Parathyroid adenoma (tissue), 2 donors: ENCODE data around the gene FAM234B.

ENCODE experiments used
- H2AFZ ChIP-seq: fragments of 300-600 bp; sonication (generic); one replicate; pipeline ENCODE4 v1.7.0; 2017; ENCODE audit warnings: antibody characterized with exemption, mild to moderate bottlenecking
- H3K27ac ChIP-seq: fragments of 300-600 bp; sonication (generic); one replicate; pipeline ENCODE4 v1.7.0; 2017
- H3K27me3 ChIP-seq: fragments of 300-600 bp; sonication (generic); one replicate; pipeline ENCODE4 v1.7.0; 2017; ENCODE audit warnings: low read length; ENCODE audit not compliant: control insufficient read depth, insufficient read depth
- H3K36me3 ChIP-seq: fragments of 300-600 bp; sonication (generic); one replicate; pipeline ENCODE4 v1.7.0; 2017; ENCODE audit warnings: low read length; ENCODE audit not compliant: control insufficient read depth, insufficient read depth
- H3K4me1 ChIP-seq: fragments of 300-600 bp; sonication (generic); one replicate; pipeline ENCODE4 v1.7.0; 2017; ENCODE audit warnings: control low read depth
- H3K4me2 ChIP-seq: fragments of 300-600 bp; sonication (generic); one replicate; pipeline ENCODE4 v1.7.0; 2017; ENCODE audit warnings: low read length
- H3K4me3 ChIP-seq: fragments of 300-600 bp; sonication (generic); one replicate; pipeline ENCODE4 v1.7.0; 2017; ENCODE audit warnings: low read depth, low read length
- H3K79me2 ChIP-seq: fragments of 300-600 bp; sonication (generic); one replicate; pipeline ENCODE4 v1.7.0; 2017; ENCODE audit warnings: control low read depth
- H3K9ac ChIP-seq: fragments of 300-600 bp; sonication (generic); one replicate; pipeline ENCODE4 v1.7.0; 2017; ENCODE audit warnings: mild to moderate bottlenecking
- H3K9me3 ChIP-seq: fragments of 300-600 bp; sonication (generic); one replicate; pipeline ENCODE4 v1.7.0; 2017; ENCODE audit warnings: low read length; ENCODE audit not compliant: control insufficient read depth
- TF ChIP-seq, protein P1 (sequence below): fragments of 300-600 bp; sonication (generic); IDR thresholded peaks from one replicate; pipeline ENCODE4 v1.7.0; 2017; ENCODE audit warnings: antibody characterized with exemption, mild to moderate bottlenecking
- donor health status: primary hyperparathyroidism.

Gene FAM234B

DNA sequence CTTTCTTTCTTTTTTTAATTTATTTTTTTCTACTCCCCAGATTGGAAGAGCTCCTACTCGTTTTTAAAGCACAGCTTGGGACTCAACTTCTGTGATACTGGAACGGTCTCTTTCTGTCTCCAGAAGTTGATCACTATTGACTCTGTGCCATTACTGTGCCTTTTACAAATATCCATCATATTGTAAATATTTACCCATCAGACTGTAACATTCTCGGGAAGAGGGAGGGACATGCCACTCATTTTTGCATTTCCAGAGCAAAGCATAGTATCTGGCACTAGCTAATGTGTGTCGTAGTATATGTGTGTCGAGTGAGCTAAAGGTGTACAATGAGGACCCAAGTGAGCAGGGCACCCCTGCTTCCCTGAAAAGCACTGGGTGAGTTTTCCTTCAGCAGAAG lies 83.3 kb downstream of the FAM234B start:
- H3K9ac ChIP-seq: no peak overlapping the region
- H3K79me2 ChIP-seq: no peaks in the 10 kb centered on the region
- no peak overlapping the region for H3K27ac ChIP-seq
- no peak overlapping the region for H2AFZ ChIP-seq
- H3K27me3 ChIP-seq: no peaks in the 10 kb centered on the region
- no peaks in the 10 kb centered on the region for H3K36me3 ChIP-seq
- TF ChIP-seq, protein P1, sequence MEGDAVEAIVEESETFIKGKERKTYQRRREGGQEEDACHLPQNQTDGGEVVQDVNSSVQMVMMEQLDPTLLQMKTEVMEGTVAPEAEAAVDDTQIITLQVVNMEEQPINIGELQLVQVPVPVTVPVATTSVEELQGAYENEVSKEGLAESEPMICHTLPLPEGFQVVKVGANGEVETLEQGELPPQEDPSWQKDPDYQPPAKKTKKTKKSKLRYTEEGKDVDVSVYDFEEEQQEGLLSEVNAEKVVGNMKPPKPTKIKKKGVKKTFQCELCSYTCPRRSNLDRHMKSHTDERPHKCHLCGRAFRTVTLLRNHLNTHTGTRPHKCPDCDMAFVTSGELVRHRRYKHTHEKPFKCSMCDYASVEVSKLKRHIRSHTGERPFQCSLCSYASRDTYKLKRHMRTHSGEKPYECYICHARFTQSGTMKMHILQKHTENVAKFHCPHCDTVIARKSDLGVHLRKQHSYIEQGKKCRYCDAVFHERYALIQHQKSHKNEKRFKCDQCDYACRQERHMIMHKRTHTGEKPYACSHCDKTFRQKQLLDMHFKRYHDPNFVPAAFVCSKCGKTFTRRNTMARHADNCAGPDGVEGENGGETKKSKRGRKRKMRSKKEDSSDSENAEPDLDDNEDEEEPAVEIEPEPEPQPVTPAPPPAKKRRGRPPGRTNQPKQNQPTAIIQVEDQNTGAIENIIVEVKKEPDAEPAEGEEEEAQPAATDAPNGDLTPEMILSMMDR: no peak
- H3K4me1 ChIP-seq: no peaks in the 10 kb centered on the region
- H3K4me2 ChIP-seq: no peak overlapping the region
- H3K4me3 ChIP-seq: no peak overlapping the region
- no peaks in the 10 kb centered on the region for H3K9me3 ChIP-seq

DNA sequence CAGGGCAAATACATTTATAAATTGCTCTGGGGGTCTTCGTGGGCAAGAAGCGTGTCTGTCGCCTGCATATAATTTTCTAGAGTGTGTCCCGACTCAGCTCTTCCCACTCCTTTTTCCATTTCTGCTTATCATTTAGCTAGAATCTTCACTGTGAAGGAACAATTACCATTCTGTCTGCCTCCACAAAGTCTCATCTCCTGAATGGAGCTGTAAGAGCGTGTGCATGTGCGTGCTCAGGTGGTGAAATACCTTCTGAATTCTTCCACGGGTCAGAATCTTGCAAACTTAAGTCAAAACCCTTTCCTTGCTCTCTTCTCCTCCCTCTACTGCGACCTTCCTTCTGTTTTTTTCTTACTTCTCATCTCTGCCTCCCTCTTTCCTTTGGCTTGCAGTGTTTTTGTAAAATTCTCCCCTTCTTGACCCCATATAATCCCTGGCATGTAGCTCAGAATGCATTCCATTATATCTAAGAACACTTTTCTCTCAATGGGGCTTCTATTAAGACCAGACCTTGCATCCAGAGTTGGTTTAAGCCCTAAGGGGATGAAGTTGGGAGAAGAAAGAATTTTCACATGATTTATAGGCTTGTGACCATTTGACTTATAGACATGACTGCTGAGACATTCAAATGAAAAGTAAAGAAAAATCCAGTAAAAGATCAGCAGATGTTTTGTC lies 84.2 kb downstream of the FAM234B start:
- Histone ChIP-seq H3K79me2 (no peaks in the 10 kb centered on the region), H3K27ac (no peak overlapping the region), H3K36me3 (no peaks in the 10 kb centered on the region), H3K4me2 (no peak overlapping the region), H3K9me3 (no peaks in the 10 kb centered on the region), H3K4me1 (no peaks in the 10 kb centered on the region), H3K4me3 (no peak overlapping the region), H3K9ac (no peak overlapping the region), H3K27me3 (no peaks in the 10 kb centered on the region), H2AFZ (no peak overlapping the region)
- TF ChIP-seq, protein P1: no peak

- Histone ChIP-seq H3K27me3 (no peaks in the 10 kb centered on the region), H3K9ac (no peak overlapping the region), H3K36me3 (no peaks in the 10 kb centered on the region), H3K9me3 (no peaks in the 10 kb centered on the region), H3K4me2 (no peak overlapping the region), H3K79me2 (no peaks in the 10 kb centered on the region), H3K27ac (no peak overlapping the region), H2AFZ (no peak overlapping the region), H3K4me3 (no peak overlapping the region), H3K4me1 (peaks cover 8% of the 10 kb centered on the region)
- TF ChIP-seq, protein P1: no peak
These were observed 86.8 kb downstream of the FAM234B start for GRCh38 chr12:13130981-13131380.
